Astrocyte (in vitro differentiated cells and primary cell): ENCODE results near the gene SPAG8. TPM values are rescaled to one million over a fixed set of nuclear protein-coding genes. Genes with fewer than 3 reads are reported as not detected.

Experiments used
- DNase-seq: peaks from one replicate; pipeline ENCODE4 v3.0.0-alpha.2; 2010; ENCODE audit warnings: low read depth
- FAIRE-seq: peaks from 2 replicates; lab custom pipeline; 2011; peaks lifted over from hg19 to GRCh38; lab: Jason Lieb, UNC
- H2AFZ ChIP-seq: 2 replicates; pipeline ENCODE4 v1.6.0; 2012; ENCODE audit warnings: low read depth, low read length, inconsistent platforms
- H3K27ac ChIP-seq: 2 replicates; pipeline ENCODE4 v1.5.1; 2011; ENCODE audit warnings: low read depth, low read length, inconsistent platforms
- H3K27me3 ChIP-seq: 2 replicates; pipeline ENCODE4 v1.6.0; 2011; ENCODE audit warnings: low read length, inconsistent platforms; ENCODE audit not compliant: insufficient read depth
- H3K36me3 ChIP-seq: 2 replicates; pipeline ENCODE4 v1.5.1; 2011; ENCODE audit warnings: low read length, inconsistent platforms; ENCODE audit not compliant: insufficient read depth
- H3K4me1 ChIP-seq: 2 replicates; pipeline ENCODE4 v1.5.1; 2011; ENCODE audit warnings: low read length, inconsistent platforms; ENCODE audit not compliant: insufficient read depth
- H3K4me2 ChIP-seq: 2 replicates; pipeline ENCODE4 v1.6.0; 2012; ENCODE audit warnings: low read length, inconsistent platforms
- H3K4me3 ChIP-seq: 2 replicates; pipeline ENCODE4 v1.5.1; 2011; ENCODE audit warnings: low read depth, mild to moderate bottlenecking, low read length, inconsistent platforms; ENCODE audit not compliant: insufficient read depth
- H3K79me2 ChIP-seq: 2 replicates; pipeline ENCODE4 v1.6.0; 2012; ENCODE audit warnings: mild to moderate bottlenecking, low read length, inconsistent platforms; ENCODE audit not compliant: insufficient read depth
- H3K9ac ChIP-seq: 2 replicates; pipeline ENCODE4 v1.6.0; 2012; ENCODE audit warnings: mild to moderate bottlenecking, low read length, inconsistent platforms
- H3K9me3 ChIP-seq: 2 replicates; pipeline ENCODE4 v1.5.1; 2012; ENCODE audit warnings: low read depth, mild to moderate bottlenecking, low read length, inconsistent platforms; ENCODE audit not compliant: insufficient read depth
- H4K20me1 ChIP-seq: 2 replicates; pipeline ENCODE4 v1.6.0; 2012; ENCODE audit warnings: low read length, inconsistent platforms; ENCODE audit not compliant: insufficient read depth
- H3K27ac Mint-ChIP-seq: one replicate; pipeline ENCODE4 v1.8.0; 2021; ENCODE audit warnings: mild to moderate bottlenecking, mixed read lengths; ENCODE audit not compliant: unreplicated experiment
- H3K27me3 Mint-ChIP-seq: one replicate; pipeline ENCODE4 v1.8.0; 2021; ENCODE audit warnings: low read depth, mixed read lengths; ENCODE audit not compliant: unreplicated experiment
- H3K36me3 Mint-ChIP-seq: one replicate; pipeline ENCODE4 v1.8.0; 2021; ENCODE audit warnings: low read depth, mixed read lengths; ENCODE audit not compliant: unreplicated experiment
- H3K4me1 Mint-ChIP-seq: one replicate; pipeline ENCODE4 v1.8.0; 2021; ENCODE audit warnings: low read depth, mixed read lengths; ENCODE audit not compliant: unreplicated experiment
- H3K4me3 Mint-ChIP-seq: one replicate; pipeline ENCODE4 v1.8.0; 2021; ENCODE audit warnings: mild to moderate bottlenecking, moderate library complexity, mixed read lengths; ENCODE audit not compliant: unreplicated experiment
- H3K9me3 Mint-ChIP-seq: one replicate; pipeline ENCODE4 v1.8.0; 2021; ENCODE audit warnings: mild to moderate bottlenecking, mixed read lengths; ENCODE audit not compliant: unreplicated experiment
- EZH2 ChIP-seq: IDR thresholded peaks from 2 replicates; pipeline ENCODE4 v1.6.1; 2012; ENCODE audit warnings: mild to moderate bottlenecking, low read length, inconsistent platforms; ENCODE audit not compliant: insufficient read depth
- total RNA-seq: library from RNA; stranded (reverse); gene quantifications from 2 replicates; pipeline ENCODE4 v1.2.1, GENCODE V29; 2021
- TF ChIP-seq, protein P1 (sequence below): IDR thresholded peaks from 2 replicates; pipeline ENCODE4 v1.5.1; 2011; ENCODE audit warnings: low read depth, mild to moderate bottlenecking, inconsistent platforms, low read length, moderate library complexity; ENCODE audit not compliant: insufficient read depth

The SPAG8 gene
- total RNA-seq, 1 donor from 2014 or later = 0.52 TPM

GRCh38 chr9:35859990-35860339, 47.9 kb upstream of the SPAG8 start:
- Mint-ChIP-seq H3K27ac (no peak overlapping the region), H3K4me3 (no peak overlapping the region), H3K27me3 (peaks cover 78% of the 10 kb centered on the region), H3K9me3 (no peaks in the 10 kb centered on the region), H3K36me3 (peaks cover 8% of the 10 kb centered on the region), H3K4me1 (no peaks in the 10 kb centered on the region)
- no peak overlapping the region for H3K4me2 ChIP-seq
- H2AFZ ChIP-seq = no peak overlapping the region
- H3K27ac ChIP-seq = no peak overlapping the region
- H3K4me3 ChIP-seq = no peak overlapping the region
- DNase-seq = no peak
- H3K9ac ChIP-seq = no peak overlapping the region
- no peaks in the 10 kb centered on the region for H3K9me3 ChIP-seq
- TF ChIP-seq, protein P1, sequence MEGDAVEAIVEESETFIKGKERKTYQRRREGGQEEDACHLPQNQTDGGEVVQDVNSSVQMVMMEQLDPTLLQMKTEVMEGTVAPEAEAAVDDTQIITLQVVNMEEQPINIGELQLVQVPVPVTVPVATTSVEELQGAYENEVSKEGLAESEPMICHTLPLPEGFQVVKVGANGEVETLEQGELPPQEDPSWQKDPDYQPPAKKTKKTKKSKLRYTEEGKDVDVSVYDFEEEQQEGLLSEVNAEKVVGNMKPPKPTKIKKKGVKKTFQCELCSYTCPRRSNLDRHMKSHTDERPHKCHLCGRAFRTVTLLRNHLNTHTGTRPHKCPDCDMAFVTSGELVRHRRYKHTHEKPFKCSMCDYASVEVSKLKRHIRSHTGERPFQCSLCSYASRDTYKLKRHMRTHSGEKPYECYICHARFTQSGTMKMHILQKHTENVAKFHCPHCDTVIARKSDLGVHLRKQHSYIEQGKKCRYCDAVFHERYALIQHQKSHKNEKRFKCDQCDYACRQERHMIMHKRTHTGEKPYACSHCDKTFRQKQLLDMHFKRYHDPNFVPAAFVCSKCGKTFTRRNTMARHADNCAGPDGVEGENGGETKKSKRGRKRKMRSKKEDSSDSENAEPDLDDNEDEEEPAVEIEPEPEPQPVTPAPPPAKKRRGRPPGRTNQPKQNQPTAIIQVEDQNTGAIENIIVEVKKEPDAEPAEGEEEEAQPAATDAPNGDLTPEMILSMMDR = no peak
- no peak for TF ChIP-seq EZH2
- FAIRE-seq = no peak
- no peaks in the 10 kb centered on the region for H4K20me1 ChIP-seq
- no peaks in the 10 kb centered on the region for H3K79me2 ChIP-seq
- H3K36me3 ChIP-seq = no peaks in the 10 kb centered on the region
- peaks cover 22% of the 10 kb centered on the region for H3K27me3 ChIP-seq
- H3K4me1 ChIP-seq = no peaks in the 10 kb centered on the region

- Histone ChIP-seq H3K4me1 (no peaks in the 10 kb centered on the region), H3K36me3 (no peaks in the 10 kb centered on the region), H3K9ac (no peak overlapping the region), H3K4me3 (no peak overlapping the region), H2AFZ (no peak overlapping the region), H3K27ac (no peak overlapping the region), H4K20me1 (no peaks in the 10 kb centered on the region), H3K27me3 (peaks cover 22% of the 10 kb centered on the region), H3K4me2 (no peak overlapping the region), H3K79me2 (no peaks in the 10 kb centered on the region), H3K9me3 (no peaks in the 10 kb centered on the region)
- TF ChIP-seq, protein P1 = no peak
- no peak for TF ChIP-seq EZH2
- Mint-ChIP-seq H3K36me3 (peaks cover 8% of the 10 kb centered on the region), H3K27me3 (peaks cover 78% of the 10 kb centered on the region), H3K27ac (peak overlapping the region; percentile 11), H3K4me3 (no peak overlapping the region), H3K9me3 (peaks cover 1% of the 10 kb centered on the region), H3K4me1 (no peaks in the 10 kb centered on the region)
- DNase-seq (no peak), FAIRE-seq (no peak)
These were observed 47.4 kb upstream of the SPAG8 start for GRCh38 chr9:35859310-35859989.

DNA sequence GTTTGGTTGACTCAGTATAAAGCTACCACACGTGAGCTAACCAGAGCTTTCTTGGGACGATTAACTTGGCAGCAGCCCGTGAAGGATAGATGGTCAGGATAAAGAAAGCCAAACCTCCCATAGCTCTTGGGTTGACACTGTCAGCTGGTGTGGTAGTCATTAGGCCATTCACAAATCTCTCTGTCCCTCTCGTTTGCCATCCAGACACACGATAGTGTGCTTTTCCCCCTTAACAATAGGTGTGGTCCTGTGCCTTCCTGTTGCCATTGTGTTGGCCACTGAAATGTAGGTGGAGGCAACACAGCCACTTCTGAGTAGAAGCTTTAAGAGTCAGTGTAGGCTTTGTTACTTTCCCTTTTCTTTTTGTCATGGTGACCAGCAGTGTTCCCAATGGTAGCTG, 46.4 kb upstream of the SPAG8 start:
- TF ChIP-seq EZH2 = no peak
- TF ChIP-seq, protein P1 = no peak
- H3K27ac Mint-ChIP-seq = no peak overlapping the region
- H3K79me2 ChIP-seq = no peaks in the 10 kb centered on the region
- H3K4me2 ChIP-seq = no peak overlapping the region
- H3K36me3 Mint-ChIP-seq = peaks cover 8% of the 10 kb centered on the region
- H3K27me3 Mint-ChIP-seq = peaks cover 72% of the 10 kb centered on the region
- no peak overlapping the region for H3K4me3 ChIP-seq
- no peak overlapping the region for H2AFZ ChIP-seq
- DNase-seq = no peak
- no peak overlapping the region for H3K4me3 Mint-ChIP-seq
- no peaks in the 10 kb centered on the region for H4K20me1 ChIP-seq
- H3K27ac ChIP-seq = no peak overlapping the region
- no peak for FAIRE-seq
- no peaks in the 10 kb centered on the region for H3K36me3 ChIP-seq
- H3K4me1 ChIP-seq = no peaks in the 10 kb centered on the region
- peaks cover 1% of the 10 kb centered on the region for H3K9me3 Mint-ChIP-seq
- H3K27me3 ChIP-seq = peaks cover 19% of the 10 kb centered on the region
- no peaks in the 10 kb centered on the region for H3K4me1 Mint-ChIP-seq
- no peaks in the 10 kb centered on the region for H3K9me3 ChIP-seq
- H3K9ac ChIP-seq = no peak overlapping the region
